Mononuclear cell (primary cell): ENCODE results near the gene PUM1. TPM values are rescaled to one million over a fixed set of nuclear protein-coding genes. Genes with fewer than 3 reads are reported as not detected.

ENCODE experiments used
- H3K27me3 ChIP-seq: 2 replicates; pipeline ENCODE4 v1.6.0; 2011; ENCODE audit warnings: low read length, control low read depth; ENCODE audit not compliant: insufficient read depth
- H3K4me1 ChIP-seq: 2 replicates; pipeline ENCODE4 v1.5.1; 2011; ENCODE audit warnings: mild to moderate bottlenecking, low read length, control low read depth; ENCODE audit not compliant: insufficient read depth
- H3K4me3 ChIP-seq: 2 replicates; pipeline ENCODE4 v1.5.1; 2011; ENCODE audit warnings: mild to moderate bottlenecking, low read length, moderate library complexity
- H3K9me3 ChIP-seq: 2 replicates; pipeline ENCODE4 v1.5.1; 2011; ENCODE audit warnings: low read depth, mild to moderate bottlenecking, control low read depth, low read length
- total RNA-seq: library from RNA; depleted of rRNA; stranded (reverse); fragments of >200 nt; gene quantifications from one replicate; pipeline ENCODE4 v1.2.3, GENCODE V29; 2012

Gene PUM1
- total RNA-seq, 1 donor: 154 TPM

DNA sequence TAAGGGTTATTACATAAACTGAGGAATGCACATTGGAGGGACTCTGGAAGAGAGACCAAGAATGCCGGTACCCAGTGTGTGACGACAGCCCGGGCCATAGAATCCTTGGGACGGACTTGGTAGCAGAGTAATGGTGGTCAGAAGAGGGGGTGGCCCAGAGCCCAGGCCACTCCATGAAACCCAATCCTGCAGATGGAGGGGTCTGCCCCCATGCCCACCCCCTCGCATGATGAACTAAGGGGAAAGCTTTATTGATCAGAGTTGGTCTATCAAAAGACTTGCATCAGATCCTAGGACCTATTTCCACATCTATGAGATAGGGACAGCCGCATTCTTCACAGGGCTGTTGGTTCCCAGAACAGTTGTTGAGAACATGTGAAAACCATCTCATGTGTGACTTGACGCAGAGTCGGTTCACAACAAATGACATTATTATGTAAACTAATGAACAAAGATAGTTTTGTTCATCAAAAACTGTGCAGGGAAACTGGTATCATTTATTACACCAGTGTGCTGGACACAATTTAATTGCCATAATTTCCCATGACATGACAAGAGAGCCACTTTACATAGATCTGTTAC lies 135.5 kb downstream of the PUM1 start:
- Histone ChIP-seq H3K4me1 (no peaks in the 10 kb centered on the region), H3K27me3 (peaks cover 2% of the 10 kb centered on the region), H3K4me3 (no peak overlapping the region), H3K9me3 (no peaks in the 10 kb centered on the region)

- no peaks in the 10 kb centered on the region for H3K4me1 ChIP-seq
- H3K9me3 ChIP-seq: no peaks in the 10 kb centered on the region
- H3K27me3 ChIP-seq: peaks cover 2% of the 10 kb centered on the region
- no peak overlapping the region for H3K4me3 ChIP-seq
These were observed 136.2 kb downstream of the PUM1 start for GRCh38 chr1:30929135-30929889.

DNA sequence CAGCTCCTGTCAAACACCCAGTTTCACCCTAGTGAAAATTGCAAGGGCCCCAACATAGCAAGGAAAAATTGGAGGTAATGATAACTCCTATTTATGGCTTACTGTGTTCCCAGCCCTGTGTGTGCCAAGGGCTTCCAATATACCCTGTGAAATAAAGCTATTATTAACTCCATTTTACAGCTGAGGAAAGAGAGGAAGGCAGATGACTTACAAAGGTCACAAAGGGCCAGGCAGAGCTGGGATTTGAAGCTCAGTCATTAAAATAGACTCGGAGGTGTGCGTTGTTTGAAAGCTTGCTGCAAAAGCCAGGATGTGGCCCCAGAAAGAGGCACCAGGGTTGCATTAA lies 136.8 kb downstream of the PUM1 start:
- no peaks in the 10 kb centered on the region for H3K4me1 ChIP-seq
- no peak overlapping the region for H3K4me3 ChIP-seq
- peaks cover 2% of the 10 kb centered on the region for H3K27me3 ChIP-seq
- H3K9me3 ChIP-seq: no peaks in the 10 kb centered on the region

GRCh38 chr1:30928171-30928570 lies 137.3 kb downstream of the PUM1 start:
- Histone ChIP-seq H3K4me3 (no peak overlapping the region), H3K27me3 (peaks cover 2% of the 10 kb centered on the region), H3K4me1 (no peaks in the 10 kb centered on the region), H3K9me3 (no peaks in the 10 kb centered on the region)

DNA sequence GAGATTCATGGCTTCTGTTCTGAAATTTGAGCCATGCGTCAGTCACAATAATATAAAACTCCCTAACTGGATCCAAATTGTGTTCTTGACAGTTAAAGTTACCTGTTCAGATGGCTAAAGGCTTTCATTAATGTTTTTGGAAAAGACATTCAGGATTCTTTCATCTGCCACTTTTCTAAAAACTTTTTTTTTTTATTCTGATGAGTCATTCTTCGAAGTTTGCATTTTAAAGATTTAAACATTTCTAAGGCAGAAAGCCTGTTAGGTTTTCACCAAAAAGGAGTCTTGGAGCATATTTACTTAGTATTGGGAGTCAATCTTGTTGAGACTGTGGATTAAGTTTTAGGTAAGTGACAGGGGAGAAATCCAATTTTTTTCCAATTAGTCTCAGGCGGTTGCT lies 138.1 kb downstream of the PUM1 start:
- H3K27me3 ChIP-seq: peaks cover 2% of the 10 kb centered on the region
- no peaks in the 10 kb centered on the region for H3K4me1 ChIP-seq
- no peak overlapping the region for H3K4me3 ChIP-seq
- no peaks in the 10 kb centered on the region for H3K9me3 ChIP-seq

DNA sequence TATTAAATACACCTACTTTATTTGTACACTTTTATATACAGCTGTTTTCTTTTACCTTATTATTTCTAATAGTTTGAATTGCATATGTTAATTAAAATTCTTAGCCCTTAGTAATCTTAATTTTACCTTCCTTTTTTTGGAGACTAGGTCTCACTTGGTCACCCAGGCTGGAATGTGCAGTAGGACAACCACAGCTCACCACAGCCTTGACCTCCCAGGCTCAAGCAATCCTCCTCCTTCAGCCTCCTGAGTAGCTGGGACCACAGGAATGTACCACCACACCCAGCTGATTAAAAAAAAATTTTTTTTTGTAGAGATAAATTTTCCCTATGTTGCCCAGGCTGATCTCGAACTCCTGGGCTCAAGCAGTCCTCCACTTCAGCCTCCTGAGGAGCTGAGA lies 141.9 kb downstream of the PUM1 start:
- Histone ChIP-seq H3K4me3 (no peak overlapping the region), H3K9me3 (no peaks in the 10 kb centered on the region), H3K27me3 (peaks cover 2% of the 10 kb centered on the region), H3K4me1 (peaks cover 11% of the 10 kb centered on the region)

- Histone ChIP-seq H3K4me1 (peaks cover 14% of the 10 kb centered on the region), H3K9me3 (no peaks in the 10 kb centered on the region), H3K4me3 (no peak overlapping the region), H3K27me3 (no peaks in the 10 kb centered on the region)
These were observed 144.7 kb downstream of the PUM1 start for GRCh38 chr1:30920827-30921226.

- Histone ChIP-seq H3K4me1 (peaks cover 14% of the 10 kb centered on the region), H3K9me3 (no peaks in the 10 kb centered on the region), H3K4me3 (no peak overlapping the region), H3K27me3 (no peaks in the 10 kb centered on the region)
These were observed 146.3 kb downstream of the PUM1 start for GRCh38 chr1:30919025-30919881.

- Histone ChIP-seq H3K4me1 (peaks cover 39% of the 10 kb centered on the region), H3K27me3 (no peaks in the 10 kb centered on the region), H3K4me3 (no peak overlapping the region), H3K9me3 (no peaks in the 10 kb centered on the region)
These were observed 149.2 kb downstream of the PUM1 start for GRCh38 chr1:30916296-30916695.

GRCh38 chr1:30915491-30916230 lies 149.9 kb downstream of the PUM1 start:
- Histone ChIP-seq H3K4me1 (peaks cover 45% of the 10 kb centered on the region), H3K27me3 (peaks cover 3% of the 10 kb centered on the region), H3K9me3 (no peaks in the 10 kb centered on the region), H3K4me3 (no peak overlapping the region)

DNA sequence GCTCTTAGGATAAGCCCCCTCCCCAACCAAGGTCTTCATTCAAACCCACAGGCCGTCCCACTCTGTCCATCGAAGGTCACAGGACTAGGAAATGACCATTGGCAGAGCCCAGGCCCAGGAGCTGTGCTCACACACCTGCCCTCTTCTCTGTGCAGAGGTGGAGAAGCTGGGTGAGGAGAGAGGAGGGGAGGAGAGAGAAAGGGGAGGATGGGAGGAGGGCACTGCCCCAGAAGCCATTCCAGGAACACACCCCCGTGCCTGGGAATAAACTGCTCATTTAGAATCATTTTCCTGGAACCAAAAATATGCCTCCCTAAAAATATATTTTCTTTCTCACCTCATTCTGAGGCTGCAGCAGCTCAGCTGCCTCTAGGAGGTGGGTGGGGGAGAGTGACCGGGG lies 150.6 kb downstream of the PUM1 start:
- H3K27me3 ChIP-seq: peaks cover 5% of the 10 kb centered on the region
- H3K4me1 ChIP-seq: peaks cover 50% of the 10 kb centered on the region
- H3K4me3 ChIP-seq: no peak overlapping the region
- no peaks in the 10 kb centered on the region for H3K9me3 ChIP-seq

GRCh38 chr1:30914587-30914922 lies 151.0 kb downstream of the PUM1 start:
- no peaks in the 10 kb centered on the region for H3K9me3 ChIP-seq
- peaks cover 8% of the 10 kb centered on the region for H3K27me3 ChIP-seq
- no peak overlapping the region for H3K4me3 ChIP-seq
- peaks cover 53% of the 10 kb centered on the region for H3K4me1 ChIP-seq

DNA sequence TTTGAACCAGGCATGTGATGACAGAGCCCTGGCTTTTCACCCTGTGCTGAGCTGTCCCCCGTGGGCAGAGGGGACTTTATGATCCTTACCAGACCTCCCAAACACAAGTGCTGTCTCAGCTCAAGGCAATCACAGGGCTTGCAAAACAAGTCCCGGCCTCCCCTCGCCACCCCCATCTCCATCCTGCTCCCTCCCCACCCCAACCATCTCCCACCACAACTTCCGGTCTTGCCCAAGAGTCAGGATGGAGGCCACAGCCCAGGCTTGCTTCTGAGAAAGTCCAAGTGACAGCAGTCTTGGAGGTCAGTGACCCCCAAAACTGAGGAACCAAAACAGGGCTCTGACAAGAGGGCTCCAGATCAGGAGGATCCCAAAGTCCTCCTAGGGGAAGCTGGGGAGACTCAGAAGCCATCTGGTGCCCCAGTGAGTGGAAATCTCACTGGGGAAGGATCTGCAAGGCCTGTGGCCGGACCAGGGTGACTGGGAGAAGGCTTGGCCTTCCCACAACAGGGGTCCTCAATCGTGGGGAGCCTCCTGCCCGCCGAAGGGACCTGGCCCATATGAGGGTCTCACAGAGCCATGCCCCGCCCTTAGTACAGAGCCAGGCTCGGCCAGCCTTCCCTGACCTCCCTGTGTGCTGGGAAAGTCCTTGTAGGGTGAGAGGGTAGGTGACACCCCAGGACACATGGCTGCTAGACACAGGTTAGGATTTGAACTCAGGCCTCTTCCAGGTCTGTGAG lies 152.4 kb downstream of the PUM1 start:
- peaks cover 15% of the 10 kb centered on the region for H3K27me3 ChIP-seq
- H3K4me1 ChIP-seq: peaks cover 48% of the 10 kb centered on the region
- H3K9me3 ChIP-seq: no peaks in the 10 kb centered on the region
- no peak overlapping the region for H3K4me3 ChIP-seq

DNA sequence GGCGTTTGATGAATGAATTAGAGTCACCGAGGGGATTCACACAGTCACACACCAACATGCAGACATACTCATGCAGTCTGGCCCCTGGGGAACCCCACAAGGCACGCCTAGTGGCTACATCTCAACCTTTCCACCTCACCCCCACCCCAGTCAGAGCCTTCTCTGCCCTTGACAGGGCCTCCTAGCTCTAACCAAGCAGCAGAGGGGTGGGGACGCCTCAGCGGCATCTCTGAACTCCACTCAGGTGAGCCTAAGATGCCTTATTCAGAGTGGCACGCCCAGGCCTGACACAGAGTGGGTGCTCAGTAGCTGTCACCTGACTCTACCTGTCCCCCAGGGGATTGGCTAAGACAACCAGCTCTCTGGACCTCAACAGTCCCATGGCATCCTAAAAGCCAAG lies 153.3 kb downstream of the PUM1 start:
- no peak overlapping the region for H3K4me3 ChIP-seq

More for the DNA sequence above, 153.3 kb downstream of the PUM1 start:
- H3K4me1 ChIP-seq: peaks cover 48% of the 10 kb centered on the region
- H3K27me3 ChIP-seq: peaks cover 21% of the 10 kb centered on the region
- no peaks in the 10 kb centered on the region for H3K9me3 ChIP-seq
